DLD1 (cell line): ENCODE measurements around the gene UNC13B.

Source experiments
- in situ Hi-C: cut with HindIII; loops from 2 replicates; pipeline ENCODE4 v1.10.0; 2017; ENCODE audit warnings: low sequenced_read_pairs

UNC13B gene

DNA sequence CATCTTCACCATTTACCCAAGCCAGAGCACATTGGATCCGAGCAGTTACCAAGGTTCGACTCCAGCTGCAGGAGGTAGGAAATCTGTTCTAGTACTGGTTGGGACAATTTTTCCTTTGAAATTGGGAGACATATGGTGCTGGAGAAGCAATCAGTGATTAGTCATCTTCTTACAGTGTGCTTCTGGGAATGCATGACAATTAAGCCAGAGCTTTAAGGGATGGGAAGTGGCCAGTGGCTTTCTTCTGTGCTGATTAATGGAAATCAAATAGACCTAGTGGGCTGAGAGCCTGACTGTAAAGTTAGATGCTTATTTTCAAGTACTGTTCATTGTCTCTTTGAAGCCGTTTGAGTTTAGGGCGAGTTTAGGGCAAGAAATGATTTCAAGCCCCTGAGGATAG, 152.1 kb downstream of the UNC13B start:
- in situ Hi-C loops = no loop called here

DNA sequence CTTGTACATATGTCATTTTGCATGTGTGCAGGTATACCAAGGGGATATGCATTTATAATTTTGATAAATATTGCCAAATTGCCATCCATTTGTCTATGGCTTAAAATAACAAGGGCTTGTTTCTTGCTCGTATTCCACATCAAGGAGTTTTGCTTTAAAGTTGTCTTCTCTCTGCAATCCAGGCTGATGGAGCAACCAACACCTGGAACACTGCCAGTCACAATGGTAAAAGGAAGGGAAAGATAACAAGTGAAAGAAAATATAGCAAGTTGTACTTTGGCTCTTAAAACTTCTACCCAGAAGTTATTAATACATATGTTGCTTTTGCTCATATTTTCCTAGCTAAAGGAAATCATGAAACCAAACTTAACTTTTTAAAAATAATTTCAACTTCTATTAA, 156.9 kb downstream of the UNC13B start:
- in situ Hi-C loops = no loop called here

DNA sequence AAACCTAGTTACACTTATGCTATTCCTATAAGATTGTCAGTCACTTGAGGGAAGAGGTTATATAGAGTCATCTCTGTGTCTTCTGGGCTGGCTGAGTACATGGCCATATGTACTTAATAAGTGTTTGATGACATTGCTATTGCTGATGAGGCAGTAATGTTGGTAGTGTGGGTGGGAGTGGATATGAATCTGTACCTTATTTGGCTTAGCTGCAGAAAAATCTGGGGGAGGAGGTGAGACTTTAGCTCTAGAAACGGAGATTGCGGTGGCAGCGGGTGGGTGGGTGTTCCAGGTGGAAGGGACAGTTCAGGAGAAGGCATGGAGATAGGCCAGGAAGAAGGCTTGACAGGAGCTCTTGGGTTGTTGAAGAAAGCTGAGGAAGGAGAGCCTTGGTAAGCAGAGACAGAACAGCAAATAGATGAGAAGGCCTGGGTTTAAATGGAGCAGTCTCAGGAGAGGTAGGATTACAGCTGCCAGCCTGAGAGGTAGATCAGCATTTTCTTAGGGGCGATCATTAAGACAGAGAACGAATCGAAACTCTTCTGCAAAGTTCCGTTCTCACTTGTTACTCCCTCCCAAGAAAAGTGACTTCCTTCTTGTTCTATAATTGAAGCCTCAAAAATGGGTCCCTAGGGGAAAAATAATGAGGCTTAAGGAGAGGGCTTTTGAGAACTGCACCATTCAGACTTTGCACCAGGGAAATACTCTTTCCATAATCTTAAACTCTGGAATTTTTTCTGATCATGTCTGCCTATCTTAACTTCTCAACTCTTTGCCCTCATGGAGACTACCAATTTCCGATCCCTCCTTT, 160.5 kb downstream of the UNC13B start:
- in situ Hi-C loops = no loop called here

DNA sequence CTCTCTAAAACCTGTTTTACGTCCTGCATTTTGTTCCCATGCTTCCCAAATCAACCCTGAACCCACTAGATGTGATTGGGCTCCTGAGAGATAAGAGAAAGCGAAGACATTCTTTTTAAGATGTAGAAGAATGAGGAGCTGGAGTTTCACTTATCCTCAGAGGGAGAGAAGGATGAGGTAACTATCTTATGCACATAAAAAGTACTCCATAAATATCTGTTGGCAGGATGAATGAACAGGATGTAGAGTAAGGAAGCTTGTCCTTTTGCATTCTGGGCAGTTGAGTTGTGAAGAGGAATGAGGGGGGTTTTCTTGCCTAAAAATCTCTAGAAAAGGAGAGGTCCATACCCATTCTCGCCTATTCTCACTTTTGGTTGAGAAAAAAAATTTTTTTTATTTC, 163.2 kb downstream of the UNC13B start:
- in situ Hi-C loops = loop anchor here (25.0 kb wide), 1 partner anchor 88 kb away; no protein-coding TSS in a partner anchor

DNA sequence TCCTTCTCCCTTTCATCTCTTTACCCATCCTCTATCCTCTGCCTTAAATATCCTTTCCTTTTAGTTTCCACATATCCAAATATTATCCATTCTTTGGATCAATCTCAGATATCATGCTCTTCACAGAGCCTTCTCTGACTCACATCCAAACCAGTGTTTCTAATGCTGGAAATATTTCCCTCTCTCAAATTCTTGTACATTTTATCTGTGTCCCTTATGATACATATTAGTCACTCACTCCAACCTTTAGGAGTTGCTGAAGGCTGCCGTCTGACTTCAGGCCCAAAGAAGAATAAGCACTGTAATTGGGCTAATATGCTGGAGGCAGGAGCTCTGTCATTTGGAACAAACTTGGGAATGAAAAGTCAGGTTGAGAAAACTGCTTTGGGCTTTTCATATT, 171.7 kb downstream of the UNC13B start:
- in situ Hi-C loops = loop anchor here (25.0 kb wide), 1 partner anchor 96 kb away; no protein-coding TSS in a partner anchor

DNA sequence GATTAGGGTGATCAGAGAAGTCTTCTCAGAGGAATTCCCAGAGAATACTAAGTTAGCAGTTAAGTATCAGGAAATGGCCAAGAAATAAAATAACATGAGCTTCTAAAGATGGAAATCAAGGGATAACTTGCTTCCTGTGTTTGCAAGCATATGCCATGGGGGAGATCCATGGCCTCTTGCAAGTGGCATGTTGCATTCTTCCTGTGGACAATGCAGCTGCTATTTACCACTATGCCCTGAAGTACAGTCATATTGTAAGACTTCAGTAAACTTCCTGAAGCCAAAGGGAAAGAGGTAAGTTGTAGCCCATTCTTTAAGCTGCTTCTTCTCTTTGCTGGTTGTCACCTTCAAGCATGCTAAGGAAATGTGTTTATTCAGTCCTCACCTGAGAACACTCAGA, 173.4 kb downstream of the UNC13B start:
- in situ Hi-C loops = loop anchor here (25.0 kb wide), 1 partner anchor 98 kb away; no protein-coding TSS in a partner anchor

DNA sequence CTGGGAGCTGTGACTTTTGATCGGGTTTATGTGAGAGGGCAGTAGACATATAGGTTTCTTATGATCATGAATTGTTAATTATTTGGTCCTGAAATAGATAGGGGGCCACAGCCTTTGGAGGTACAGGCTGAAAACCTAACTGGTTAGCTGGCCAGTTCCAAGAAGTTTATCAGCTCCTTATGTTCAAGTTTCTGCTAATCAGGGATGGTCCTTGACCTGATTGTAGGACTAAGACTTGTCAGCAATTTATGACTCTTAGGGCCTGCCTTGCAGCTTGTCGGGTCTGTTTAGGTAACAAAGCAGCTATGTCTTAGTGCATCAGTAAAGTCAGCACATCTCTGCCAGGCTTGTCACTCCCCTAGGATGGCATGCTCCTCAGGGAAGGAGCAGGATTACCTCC, 176.3 kb downstream of the UNC13B start:
- in situ Hi-C loops = loop anchor here (25.0 kb wide), 1 partner anchor 101 kb away; no protein-coding TSS in a partner anchor

DNA sequence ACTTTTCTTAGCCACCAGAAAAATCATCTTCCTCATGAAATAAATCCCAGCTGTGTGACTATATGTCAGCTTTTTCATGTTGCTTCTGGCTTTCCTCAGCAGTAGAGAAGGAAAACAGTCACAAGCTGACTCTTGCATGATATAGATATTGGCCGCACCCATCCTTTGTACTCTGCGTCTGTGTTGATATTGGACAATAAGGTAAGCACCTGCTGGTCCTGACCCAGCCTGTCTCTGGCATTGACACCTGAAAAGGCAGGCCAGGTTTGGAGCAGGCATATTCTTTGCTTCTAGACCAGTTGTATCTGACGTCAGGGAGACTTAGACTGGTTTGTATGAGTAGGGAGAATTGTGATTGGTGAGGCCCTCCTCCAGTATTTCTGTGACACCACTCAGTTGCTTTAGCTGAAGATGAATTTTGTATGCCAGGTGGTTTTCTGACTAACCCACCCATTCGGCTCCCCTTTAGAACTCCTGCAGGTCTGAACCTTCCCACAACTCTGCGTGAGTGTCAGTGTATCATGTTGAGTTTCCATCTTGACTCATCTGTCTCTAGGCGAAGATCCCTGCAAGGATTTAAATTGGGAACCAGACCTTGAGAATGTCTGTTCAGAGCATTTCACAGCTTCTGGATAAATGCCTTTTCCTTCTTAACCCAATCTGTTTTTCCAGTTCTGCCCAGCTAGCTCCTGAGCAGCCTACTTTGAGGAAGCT, 176.9 kb downstream of the UNC13B start:
- in situ Hi-C loops = loop anchor here (25.0 kb wide), 1 partner anchor 101 kb away; no protein-coding TSS in a partner anchor

DNA sequence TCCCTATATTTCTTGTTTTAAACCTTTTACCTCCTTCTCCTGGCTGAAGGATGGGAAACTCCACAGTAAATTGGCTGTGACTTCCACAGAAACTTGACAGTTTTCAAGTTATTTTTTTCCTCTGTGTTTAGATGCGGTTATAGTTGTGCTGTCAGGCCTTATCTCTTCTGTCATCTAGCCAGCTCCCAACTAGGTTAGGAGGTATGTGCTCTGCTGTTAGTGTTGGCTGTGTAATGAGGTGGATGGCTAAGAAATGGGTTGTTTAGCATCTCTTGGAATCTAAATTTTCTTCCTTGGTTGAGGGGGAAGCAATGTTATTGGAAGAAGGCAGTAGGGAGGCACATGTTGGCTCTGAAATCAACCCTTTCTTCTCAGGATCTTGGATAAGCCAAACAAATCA, 178.2 kb downstream of the UNC13B start:
- in situ Hi-C loops = loop anchor here (25.0 kb wide), 1 partner anchor 103 kb away; no protein-coding TSS in a partner anchor

DNA sequence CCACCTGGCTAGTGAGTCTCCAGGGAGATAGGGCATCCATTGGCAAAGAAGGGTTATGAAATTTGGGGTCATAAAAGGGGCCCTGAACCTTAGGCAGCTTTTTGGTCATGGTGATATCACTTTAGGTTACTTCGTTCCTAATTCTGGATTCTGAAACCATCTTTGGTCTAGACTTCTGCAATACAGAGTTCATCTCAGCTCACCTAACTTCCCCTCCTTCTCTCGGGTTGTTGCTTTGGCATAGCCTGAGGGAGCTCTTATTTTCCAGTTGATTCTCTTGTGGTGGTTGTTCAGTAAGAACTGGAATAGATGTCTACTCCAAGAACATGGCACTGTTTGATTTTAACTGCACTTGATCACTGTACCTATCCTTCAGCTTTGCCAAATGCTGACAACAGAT, 179.2 kb downstream of the UNC13B start:
- in situ Hi-C loops = loop anchor here (25.0 kb wide), 1 partner anchor 104 kb away; no protein-coding TSS in a partner anchor

DNA sequence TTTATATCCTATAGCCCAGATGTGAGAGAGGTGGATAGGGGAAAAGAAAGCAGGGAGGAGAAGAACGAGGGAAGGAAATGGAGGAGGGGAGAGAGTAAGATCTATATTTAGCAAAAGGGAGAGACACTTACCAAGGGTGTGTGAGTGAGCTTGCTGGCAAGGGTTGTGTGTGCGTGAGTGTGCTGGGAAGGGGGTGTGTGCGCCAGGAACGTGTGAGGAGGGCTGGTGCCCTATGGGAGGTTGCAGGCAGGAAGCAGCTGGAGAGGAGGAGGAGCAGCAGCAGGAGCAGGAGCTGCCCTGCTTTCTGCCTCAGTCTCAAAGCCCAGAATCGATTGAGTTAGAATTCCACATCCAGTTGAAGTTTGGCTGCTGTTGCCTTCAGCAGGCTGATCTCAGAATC, 179.8 kb downstream of the UNC13B start:
- in situ Hi-C loops = loop anchor here (25.0 kb wide), 1 partner anchor 104 kb away; no protein-coding TSS in a partner anchor

DNA sequence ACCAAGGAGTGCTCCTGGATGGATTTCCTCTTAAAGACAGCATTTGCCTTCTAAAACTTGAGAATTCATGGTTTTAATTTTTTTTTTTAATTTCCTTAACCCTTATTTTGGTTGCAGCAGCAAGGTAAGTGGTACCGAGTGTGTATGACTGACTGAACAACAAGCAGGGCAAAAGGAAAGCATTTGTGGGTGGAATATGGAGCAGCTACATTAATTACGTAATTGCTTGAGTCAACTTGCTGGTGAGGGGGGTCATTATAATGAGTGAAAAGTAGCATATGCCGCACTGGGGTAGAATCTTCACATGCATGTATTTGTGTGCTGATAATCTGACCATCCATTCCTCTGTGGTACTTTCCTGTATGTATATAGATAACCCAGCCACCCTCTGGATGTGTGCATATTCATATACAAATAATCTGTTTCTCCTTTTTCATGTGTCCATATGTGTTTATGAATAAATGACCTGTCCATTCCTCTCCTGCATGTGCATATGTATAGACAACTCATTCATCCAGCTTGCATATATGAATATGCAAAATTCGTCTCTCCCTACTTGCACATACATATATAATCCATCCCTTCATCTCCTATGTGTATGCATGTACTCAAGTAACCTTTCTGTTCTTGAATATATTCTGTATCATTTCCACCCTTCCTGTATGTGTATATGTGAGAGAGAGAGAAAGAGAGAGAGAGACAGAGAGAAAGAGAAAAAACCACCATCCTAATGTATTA, 180.6 kb downstream of the UNC13B start:
- in situ Hi-C loops = loop anchor here (25.0 kb wide), 1 partner anchor 105 kb away; no protein-coding TSS in a partner anchor

DNA sequence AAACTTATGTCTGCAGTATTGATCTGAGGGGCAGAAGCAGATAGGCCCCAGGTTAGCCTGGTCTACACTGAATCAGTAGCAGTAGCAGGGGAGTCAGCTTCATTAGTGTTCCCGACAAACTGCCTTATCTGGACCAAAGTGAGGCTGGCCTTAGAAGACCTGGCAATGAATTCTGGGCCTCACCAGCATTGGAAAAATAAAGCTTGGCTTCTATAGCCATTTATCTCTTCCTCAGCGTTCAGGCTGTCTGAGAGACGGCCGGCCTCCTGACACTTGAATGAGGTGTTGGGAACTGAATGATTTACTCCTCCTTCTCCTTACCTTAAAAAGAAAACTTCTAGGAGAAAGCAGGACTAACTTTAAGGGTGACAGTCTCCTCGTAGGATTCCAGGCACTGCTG, 186.3 kb downstream of the UNC13B start:
- in situ Hi-C loops = loop anchor here (25.0 kb wide), 1 partner anchor 111 kb away; no protein-coding TSS in a partner anchor

DNA sequence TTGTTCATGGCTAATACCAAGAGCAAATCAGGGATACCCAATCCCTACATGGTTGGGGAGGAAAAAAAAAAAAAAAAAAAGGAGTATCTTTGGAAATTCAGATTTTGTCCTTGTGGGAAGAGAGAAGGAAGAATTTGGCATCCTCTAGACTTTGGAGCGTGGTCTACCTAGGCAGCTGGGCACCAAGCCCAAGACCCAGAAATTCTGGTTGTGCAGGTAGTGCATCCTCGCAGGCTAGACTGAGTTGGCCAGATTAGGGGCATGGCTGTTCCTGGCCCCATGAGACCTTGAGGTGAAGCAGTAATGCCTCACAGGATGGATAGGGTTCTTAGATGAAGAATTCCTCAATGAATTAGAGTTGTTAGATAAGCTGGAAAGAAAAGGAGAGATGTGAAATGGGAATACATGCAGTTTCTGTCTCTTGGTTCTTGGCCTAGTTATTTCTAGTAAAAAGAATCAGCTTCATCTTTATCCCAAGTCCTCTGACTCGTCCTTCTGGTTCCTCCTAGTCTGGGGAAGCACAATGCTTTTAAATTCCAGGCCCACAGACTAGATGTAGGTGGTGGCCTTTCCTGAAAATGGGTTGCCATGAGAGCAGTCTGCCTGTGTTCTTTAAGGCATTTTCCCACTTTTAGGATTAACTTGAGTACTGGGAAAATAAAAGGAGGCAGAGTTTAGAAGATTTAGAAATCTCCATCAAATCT, 187.6 kb downstream of the UNC13B start:
- in situ Hi-C loops = loop anchor here (25.0 kb wide), 1 partner anchor 112 kb away; no protein-coding TSS in a partner anchor

DNA sequence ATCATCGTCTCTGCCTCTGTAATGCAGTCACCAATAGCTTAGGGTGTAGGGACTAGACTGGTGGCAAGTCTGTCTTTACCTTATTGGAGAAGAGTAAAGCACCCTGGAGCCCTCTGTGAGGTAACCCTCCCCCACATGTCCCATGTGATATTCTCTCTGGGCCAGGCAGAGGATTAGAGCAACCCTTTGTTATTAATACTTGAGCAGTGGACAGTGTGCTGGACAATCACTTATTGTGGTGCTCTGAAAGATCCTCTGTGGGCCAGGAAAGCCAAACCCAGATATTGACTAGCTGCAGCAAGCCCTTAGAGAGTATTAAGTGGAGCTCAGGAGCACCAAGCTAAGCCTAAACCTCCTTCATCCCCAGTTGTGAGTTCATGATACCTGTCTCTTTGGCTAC, 188.4 kb downstream of the UNC13B start:
- in situ Hi-C loops = no loop called here

DNA sequence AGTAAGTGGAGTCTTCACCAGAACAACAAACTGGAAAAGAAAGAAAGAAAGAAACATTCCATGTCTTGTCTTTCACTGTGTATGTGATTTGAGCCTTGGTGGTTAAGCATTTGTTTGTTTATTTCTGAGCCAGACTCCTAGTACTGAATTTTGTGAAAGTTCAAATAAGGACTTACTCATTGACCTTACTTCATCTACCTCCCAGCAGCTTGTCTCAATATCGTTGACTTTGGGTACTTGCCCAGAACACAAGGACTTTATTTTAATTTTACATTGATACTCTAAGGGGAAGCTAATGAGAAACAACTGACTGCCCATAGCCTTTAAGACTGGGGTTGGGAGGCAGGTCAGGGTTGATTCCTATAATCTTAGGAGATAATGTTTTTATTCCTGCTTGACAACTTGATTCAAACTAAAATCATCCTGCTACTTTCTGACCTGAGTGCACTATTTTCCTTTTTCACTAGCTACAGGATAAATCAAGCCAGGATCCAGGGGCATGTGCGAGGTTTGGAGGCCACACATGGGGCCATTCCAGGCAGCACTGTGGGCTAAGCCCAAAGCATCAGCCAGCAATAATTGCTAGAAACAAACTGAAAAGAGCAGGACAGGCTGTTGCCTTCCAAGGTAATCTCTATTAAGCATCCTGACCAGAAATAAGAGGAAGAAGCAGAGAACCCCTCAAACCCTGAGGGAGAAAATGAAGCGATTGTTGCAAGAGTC, 189.2 kb downstream of the UNC13B start:
- in situ Hi-C loops = no loop called here

DNA sequence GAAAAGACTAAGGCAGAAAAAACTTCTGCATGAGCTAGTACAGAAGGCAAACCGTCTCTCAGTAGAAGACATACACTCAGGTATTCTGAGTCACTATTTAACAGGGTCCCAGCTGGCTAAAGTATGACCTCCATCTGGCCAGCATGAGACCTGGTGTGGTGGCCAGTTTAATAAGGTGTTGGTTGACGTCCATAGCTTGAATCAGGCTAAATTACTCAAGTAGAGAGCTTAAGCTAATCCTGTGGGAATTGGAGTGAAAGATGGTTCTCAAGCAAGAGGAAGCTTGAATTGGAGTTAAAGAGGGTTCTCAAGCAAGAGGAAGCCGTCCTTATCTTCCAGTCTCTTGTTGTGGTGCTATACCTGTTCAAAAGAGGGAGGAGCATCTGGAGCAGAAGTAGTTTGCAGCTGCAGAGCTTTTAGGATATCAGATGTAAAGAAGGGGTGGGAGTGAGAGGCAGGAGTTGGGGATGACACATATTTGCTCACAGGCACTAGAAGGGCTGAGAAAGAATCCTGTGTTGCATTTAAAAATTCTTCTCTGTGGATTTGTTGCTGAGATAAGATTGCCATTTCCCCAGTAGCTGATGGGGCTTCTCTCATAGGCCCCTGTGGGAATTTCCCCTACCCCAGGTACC, 192.0 kb downstream of the UNC13B start:
- in situ Hi-C loops = no loop called here

DNA sequence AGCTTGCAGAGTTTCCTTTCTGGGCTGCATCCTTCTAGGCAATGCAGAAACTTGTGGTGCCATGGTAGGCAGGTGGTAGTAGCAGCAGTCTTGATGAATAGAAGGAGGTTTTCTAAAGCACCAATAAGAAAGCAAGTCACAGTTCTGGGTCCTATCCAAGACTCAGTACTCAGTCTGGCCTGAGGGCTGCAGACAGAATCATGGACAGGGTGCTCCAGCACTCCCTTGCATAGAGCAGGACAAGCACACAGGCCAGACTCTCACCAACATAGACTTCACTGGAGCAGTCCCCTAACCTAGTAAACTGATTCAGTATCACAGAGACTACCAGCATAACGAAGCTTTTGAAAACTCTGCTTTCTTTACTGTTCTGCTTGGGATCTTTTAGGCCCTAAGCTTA, 194.1 kb downstream of the UNC13B start:
- in situ Hi-C loops = no loop called here

DNA sequence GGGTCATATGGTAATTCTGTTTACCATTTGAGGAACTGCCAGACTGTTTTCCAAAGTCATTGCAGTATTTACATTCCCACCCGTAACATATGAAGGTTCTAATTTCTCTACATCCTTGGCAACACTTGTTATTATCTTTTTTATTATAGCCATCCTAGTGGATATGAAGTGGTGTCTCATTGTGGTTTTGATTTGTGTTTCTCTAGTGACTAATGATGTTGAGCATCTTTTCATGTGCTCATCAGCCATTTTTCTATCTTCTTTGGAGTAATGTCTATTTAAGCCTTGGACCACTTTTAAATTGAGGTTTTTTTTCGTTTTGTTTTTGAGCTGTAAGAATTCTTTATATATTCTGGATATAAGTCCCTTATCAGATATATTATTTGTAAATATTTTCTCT, 195.3 kb downstream of the UNC13B start:
- in situ Hi-C loops = no loop called here
